Measurements from ENCODE around the gene MAGEL2. TPM values are rescaled to one million over a fixed set of nuclear protein-coding genes. Genes with fewer than 3 reads are reported as not detected.

Gene MAGEL2
- total and polyA plus RNA-seq, 2 of the 8 experiments (the other 6 are each of a cell fraction or from before 2014, with no cell fraction given) = 0.63 to 4.5 TPM

DNA sequence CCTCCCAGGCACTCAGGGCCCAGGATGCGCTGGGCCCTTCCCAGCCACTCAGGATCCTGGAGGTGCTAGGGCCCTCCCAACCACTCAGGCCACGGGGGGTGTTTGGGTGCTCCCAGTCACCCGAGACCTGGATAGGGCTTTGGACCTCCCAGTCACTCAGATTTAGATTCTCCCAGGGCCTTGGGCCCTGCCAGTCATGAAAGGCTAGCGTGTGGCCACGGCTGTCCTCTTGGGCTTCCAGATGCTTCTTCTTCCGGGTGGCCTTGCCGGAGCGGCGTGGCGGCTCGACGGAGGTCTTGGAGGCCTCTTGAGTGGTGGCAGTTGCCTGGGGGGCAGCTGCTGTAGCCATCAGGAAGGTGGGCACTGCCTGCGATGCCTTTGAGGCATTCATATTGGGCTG, 2.8 kb downstream of the MAGEL2 start (continued):
- TF ChIP-seq, protein P1, sequence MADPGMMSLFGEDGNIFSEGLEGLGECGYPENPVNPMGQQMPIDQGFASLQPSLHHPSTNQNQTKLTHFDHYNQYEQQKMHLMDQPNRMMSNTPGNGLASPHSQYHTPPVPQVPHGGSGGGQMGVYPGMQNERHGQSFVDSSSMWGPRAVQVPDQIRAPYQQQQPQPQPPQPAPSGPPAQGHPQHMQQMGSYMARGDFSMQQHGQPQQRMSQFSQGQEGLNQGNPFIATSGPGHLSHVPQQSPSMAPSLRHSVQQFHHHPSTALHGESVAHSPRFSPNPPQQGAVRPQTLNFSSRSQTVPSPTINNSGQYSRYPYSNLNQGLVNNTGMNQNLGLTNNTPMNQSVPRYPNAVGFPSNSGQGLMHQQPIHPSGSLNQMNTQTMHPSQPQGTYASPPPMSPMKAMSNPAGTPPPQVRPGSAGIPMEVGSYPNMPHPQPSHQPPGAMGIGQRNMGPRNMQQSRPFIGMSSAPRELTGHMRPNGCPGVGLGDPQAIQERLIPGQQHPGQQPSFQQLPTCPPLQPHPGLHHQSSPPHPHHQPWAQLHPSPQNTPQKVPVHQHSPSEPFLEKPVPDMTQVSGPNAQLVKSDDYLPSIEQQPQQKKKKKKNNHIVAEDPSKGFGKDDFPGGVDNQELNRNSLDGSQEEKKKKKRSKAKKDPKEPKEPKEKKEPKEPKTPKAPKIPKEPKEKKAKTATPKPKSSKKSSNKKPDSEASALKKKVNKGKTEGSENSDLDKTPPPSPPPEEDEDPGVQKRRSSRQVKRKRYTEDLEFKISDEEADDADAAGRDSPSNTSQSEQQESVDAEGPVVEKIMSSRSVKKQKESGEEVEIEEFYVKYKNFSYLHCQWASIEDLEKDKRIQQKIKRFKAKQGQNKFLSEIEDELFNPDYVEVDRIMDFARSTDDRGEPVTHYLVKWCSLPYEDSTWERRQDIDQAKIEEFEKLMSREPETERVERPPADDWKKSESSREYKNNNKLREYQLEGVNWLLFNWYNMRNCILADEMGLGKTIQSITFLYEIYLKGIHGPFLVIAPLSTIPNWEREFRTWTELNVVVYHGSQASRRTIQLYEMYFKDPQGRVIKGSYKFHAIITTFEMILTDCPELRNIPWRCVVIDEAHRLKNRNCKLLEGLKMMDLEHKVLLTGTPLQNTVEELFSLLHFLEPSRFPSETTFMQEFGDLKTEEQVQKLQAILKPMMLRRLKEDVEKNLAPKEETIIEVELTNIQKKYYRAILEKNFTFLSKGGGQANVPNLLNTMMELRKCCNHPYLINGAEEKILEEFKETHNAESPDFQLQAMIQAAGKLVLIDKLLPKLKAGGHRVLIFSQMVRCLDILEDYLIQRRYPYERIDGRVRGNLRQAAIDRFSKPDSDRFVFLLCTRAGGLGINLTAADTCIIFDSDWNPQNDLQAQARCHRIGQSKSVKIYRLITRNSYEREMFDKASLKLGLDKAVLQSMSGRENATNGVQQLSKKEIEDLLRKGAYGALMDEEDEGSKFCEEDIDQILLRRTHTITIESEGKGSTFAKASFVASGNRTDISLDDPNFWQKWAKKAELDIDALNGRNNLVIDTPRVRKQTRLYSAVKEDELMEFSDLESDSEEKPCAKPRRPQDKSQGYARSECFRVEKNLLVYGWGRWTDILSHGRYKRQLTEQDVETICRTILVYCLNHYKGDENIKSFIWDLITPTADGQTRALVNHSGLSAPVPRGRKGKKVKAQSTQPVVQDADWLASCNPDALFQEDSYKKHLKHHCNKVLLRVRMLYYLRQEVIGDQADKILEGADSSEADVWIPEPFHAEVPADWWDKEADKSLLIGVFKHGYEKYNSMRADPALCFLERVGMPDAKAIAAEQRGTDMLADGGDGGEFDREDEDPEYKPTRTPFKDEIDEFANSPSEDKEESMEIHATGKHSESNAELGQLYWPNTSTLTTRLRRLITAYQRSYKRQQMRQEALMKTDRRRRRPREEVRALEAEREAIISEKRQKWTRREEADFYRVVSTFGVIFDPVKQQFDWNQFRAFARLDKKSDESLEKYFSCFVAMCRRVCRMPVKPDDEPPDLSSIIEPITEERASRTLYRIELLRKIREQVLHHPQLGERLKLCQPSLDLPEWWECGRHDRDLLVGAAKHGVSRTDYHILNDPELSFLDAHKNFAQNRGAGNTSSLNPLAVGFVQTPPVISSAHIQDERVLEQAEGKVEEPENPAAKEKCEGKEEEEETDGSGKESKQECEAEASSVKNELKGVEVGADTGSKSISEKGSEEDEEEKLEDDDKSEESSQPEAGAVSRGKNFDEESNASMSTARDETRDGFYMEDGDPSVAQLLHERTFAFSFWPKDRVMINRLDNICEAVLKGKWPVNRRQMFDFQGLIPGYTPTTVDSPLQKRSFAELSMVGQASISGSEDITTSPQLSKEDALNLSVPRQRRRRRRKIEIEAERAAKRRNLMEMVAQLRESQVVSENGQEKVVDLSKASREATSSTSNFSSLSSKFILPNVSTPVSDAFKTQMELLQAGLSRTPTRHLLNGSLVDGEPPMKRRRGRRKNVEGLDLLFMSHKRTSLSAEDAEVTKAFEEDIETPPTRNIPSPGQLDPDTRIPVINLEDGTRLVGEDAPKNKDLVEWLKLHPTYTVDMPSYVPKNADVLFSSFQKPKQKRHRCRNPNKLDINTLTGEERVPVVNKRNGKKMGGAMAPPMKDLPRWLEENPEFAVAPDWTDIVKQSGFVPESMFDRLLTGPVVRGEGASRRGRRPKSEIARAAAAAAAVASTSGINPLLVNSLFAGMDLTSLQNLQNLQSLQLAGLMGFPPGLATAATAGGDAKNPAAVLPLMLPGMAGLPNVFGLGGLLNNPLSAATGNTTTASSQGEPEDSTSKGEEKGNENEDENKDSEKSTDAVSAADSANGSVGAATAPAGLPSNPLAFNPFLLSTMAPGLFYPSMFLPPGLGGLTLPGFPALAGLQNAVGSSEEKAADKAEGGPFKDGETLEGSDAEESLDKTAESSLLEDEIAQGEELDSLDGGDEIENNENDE (IDR thresholded peaks at IDR 0.05; ENCODE audit: insufficient replicate concordance, low read length) = no peak
- TF ChIP-seq TEAD4 (IDR thresholded peaks at IDR 0.05; ENCODE audit: low read depth, low read length) = no peak
